LHCN-M2 (cell line): Measurements from ENCODE around the gene PTGER2. TPM values are rescaled to one million over a fixed set of nuclear protein-coding genes. Genes with fewer than 3 reads are reported as not detected.

Source experiments
- DNase-seq: peaks from one replicate; pipeline ENCODE4 v3.0.0-alpha.2; 2012; ENCODE audit warnings: low read depth
- total RNA-seq: library from RNA; depleted of rRNA; stranded (reverse); fragments of >200 nt; gene quantifications from 2 replicates; pipeline ENCODE4 v1.2.3, GENCODE V29; 2014; rRNA removed

The PTGER2 gene
- total RNA-seq, 1 experiment from 2014 or later: 37.8 TPM

DNA sequence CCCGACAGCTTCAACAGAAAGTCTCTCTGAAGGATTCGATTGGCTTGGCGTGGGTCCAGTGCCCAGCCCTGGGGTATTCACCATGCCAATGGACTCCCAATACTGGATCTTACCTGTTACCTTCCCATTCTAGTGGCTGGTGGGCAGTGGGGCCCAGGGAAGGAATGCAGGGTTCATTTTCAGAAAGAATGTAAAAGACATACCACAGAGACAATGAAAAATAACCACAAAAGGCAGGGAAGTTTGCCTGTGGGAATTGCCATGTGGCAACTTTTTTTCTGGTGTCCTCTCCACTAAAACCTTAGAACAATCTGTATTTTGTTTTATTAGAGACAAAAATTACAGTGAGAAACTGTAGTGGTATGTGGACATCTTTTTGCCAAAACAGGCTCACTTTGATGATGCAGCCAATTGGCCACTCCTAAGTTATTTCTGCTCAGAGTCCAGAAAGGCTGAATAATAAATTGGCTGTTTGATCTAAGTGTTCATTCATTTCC, 55.2 kb downstream of the PTGER2 start:
- DNase-seq: peak; percentile 89

DNA sequence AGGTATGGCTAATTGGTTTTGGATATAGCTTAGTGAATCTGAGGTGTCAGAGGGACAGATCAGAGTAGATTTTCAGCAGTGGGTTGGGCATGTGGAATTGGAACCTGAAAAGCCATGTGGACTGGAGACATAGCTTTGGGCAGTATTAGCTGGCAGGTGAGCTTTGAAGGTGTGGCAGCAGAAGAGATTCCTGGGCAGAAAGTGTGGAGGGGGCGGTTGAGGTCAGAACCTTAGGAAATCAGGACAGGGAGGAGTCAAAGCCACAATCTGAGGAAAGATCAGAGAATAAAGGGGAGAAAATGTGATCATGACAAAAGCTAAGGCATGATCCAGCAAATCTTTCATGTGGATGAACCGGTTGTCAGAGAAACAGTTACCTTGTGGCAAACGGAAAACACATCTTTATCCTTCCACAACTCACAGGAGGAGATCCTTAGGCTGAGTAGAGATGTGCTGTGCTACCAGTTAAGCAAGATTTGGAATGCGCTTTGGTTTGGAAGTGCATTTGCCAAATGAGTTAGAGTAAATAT, 56.4 kb downstream of the PTGER2 start:
- DNase-seq: no peak

DNA sequence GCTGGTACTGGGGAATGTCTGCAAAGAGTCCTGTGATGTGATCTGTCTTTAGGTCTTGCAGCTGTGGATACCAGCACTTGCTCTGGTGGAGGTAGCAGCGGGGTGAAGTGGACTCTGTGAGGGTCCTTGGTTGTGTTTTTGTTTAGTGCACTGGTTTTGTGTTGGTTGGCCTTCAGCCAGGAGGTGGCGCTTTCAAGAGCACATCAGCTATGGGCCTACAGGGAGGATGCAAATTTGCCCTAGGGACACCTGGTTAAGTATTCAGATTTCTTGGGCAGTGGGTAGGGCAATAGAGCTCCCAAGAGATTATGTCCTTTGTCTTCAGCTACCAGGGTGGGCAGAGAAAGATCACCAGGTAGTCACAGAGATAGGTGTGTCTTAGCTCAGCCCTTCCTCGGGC, 63.8 kb downstream of the PTGER2 start:
- DNase-seq: no peak

Other genes starting within 250 kb of the PTGER2 start
- 11.1 and 13.3 TPM in 2 replicates for gene NID2, start 245.3 kb upstream of the PTGER2 start, total RNA-seq
- gene PTGDR, start 46.6 kb upstream of the PTGER2 start, total RNA-seq: not detected in 2 replicates
- gene TXNDC16, start 238.2 kb downstream of the PTGER2 start, total RNA-seq: 2.9 and 4.3 TPM in 2 replicates
- gene GPR137C, start 238.5 kb downstream of the PTGER2 start, total RNA-seq: 1.7 and 2.3 TPM in 2 replicates